Stimulated activated CD8-positive, alpha-beta memory T cell treated with anti-CD3 and anti-CD28 coated beads, Interleukin-12 subunit alpha, Interleukin-12 subunit beta, amount 100 ng/mL, for 4 hours (primary cell): ENCODE measurements around the gene DAZAP1.

Experiments used
- DNase-seq: peaks from one replicate; pipeline ENCODE4 v3.0.0-alpha.2; 2020; ENCODE audit warnings: low read depth

The DAZAP1 gene

DNA sequence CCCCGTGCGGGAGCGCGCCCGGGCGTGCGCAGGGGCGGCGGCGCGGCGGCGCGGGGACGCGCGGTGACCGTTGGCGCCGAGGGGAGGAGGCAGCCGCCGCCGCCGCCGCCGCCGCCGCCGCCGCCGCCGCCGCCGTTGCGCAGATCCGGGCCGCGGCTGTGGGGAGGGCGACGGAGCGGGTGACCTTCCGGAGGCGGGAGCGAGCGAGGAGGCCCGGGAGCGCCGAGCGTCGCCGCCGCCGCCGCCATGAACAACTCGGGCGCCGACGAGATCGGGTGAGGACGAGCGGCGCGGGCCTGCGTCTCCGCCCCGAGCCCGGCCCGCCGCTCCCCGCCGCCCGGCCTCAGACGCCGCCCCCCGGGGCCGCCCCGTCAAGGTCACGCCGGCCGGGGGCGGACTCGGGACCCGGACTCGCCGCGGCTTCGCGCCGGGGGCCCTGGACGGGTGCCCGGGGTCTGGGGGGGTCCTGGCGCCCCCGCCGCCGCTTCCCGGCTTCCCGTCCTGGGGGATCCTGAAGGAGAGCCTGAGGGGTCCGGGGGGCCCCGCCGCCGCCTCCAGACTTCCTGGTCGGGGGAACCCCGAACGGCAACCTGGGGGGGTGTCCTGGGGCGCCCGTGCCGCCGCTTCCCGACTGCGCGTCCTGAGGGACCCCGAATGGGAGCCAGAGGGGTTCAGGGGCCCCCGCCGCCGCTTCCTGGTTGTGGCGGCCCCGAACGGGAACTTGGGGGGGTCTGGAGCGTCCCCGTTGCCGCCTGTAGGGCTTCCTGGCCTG is at the start of gene DAZAP1:
Gene DAZAP1 (plus strand): TSS at position 59 of the 772 bp plus-strand sequence. CDS start 188 bp downstream, at position 247.
- peak; percentile 43 for DNase-seq

DNA sequence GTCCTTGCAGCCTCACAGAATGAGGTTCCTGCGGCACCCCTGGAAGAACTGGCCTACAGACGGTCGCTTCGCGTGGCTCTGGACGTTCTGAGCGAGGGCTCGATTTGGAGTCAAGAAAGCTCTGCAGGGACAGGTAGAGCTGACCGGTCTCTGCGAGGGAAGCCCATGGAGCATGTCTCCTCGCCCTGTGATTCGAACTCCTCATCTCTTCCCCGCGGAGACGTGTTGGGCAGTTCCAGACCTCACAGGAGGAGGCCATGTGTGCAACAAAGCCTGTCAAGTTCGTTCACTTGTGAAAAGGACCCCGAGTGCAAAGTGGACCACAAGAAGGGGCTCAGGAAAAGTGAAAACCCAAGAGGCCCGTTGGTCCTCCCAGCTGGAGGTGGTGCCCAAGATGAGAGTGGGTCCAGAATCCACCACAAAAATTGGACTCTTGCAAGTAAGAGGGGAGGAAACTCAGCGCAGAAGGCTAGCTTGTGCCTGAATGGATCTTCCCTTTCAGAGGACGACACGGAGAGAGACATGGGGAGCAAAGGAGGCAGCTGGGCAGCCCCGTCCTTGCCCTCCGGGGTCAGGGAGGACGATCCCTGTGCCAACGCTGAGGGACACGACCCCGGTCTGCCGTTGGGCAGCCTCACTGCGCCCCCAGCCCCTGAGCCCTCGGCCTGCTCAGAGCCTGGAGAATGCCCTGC is 47.1 kb upstream of the DAZAP1 start:
- DNase-seq: no peak

DNA sequence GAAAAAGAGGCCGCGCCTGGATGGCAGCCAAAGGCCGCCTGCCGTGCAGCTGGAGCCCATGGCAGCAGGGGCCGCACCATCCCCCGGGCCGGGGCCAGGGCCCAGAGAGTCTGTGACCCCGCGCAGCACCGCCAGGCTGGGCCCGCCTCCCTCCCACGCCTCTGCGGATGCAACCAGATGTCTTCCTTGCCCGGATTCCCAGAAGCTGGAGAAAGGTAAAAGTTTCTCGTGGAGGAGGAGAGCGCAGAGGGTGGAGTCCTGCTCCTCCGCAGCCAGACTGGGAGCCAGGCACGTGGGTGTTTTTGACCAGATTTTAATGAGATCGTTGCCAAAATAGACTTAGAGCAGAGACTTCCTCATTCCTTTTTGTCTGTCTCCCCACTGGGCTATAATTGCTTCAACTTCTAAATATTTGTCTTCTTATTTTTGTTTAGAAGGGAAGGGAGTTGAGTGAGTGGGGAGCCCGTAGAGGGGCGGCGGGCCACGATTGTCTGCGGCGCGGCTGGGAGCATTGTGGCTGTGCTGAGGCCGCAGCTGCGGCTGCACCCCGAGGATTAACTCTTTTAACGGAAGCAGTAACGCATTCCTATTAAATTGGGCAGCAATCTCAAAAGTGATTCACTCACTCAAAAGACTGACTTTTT is 46.4 kb upstream of the DAZAP1 start:
- no peak for DNase-seq

DNA sequence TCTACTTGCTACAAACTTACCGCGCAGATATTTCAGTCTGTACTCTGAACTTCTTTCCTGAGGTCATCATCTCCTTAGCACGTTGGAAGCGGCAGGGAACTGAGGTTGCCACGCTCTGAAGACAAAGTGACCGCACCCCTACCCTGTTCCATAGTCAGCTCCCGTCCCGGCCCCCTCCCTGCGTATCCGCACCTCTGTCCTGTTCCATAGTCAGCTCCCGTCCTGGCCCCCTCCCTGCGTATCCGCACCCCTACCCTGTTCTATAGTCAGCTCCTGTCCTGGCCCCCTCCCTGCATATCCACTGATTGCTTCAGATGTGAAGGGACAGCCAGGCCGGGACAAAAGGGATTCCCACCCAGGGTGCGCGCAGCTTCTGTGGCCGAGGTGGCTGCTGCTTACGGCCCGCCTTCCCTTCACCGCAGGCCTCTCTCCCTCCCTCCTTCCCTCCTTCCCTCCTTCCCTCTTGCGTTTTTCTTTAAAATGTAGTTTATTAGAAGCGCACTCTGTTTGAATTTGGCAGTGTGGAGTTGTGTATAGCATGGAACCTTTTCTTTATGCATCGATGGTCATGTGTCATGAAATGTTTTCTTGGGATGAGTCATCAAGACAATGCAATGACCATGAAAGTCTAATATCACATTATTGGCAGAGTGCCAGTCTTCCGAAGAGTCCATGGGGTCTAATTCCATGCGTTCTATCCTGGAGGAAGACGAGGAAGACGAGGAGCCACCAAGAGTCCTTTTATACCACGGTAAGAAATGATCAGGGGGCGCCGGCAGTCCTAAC is 45.6 kb upstream of the DAZAP1 start:
- DNase-seq: no peak

DNA sequence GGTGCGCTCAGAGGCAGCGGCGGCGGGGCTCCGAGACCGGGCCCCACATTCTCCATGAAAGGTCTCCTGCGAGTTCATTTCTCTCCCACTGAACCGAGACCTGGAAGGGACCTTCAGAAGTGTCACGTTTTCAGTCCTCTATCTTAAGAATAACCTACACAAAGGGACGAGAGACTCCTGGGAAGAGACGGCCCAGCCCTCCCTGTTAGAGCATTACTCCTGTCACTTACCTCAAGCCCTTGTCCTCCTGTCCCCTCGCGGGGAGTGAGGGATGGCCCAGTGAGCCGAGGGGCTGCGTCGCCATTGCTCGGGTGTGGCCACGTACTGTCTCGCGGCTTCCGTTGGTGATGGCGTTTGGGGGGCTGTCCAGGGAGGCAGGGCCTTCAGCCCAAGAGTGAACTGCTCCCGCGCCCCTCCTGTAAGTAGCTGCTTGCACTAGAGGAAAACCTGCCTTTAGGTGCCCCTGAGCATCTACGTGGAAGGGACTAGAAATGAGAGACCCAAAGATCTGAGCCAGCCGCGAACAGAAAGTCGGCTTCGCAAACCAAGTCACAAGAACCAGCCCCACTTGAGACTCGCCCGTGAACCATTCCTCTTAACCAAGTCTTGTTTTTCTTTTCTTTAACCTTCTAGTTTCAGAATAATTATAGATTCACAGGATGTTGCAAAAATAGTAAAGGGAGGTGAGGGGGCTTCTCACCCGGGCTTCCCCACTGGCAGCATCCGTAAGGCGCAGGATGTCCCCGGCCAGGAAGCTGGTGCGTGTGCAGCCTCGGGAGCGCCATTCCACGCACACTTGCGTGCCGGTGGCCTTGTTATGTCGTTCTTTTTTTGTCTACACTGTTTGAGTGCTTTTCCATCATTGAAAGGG is 44.8 kb upstream of the DAZAP1 start:
- DNase-seq: no peak

DNA sequence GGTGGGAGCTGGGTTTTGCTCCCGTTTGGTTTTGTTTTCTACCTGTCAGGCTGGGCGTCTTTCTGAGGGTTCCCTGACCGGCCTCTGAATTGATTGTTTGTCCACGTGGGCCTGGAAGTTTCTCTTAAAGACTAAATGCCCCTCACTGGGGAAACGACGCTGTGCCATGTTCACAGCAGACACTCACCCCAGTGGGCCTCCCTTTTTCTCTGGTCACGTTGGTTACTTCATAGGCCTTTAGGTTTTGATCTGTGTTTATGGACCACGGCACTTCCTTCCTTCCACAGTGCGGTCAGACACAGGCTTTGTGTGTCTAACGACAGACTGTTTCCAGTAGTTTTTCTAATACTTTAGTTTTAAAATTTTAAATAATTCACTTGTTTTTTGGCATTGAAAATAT is 43.8 kb upstream of the DAZAP1 start:
- no peak for DNase-seq

DNA sequence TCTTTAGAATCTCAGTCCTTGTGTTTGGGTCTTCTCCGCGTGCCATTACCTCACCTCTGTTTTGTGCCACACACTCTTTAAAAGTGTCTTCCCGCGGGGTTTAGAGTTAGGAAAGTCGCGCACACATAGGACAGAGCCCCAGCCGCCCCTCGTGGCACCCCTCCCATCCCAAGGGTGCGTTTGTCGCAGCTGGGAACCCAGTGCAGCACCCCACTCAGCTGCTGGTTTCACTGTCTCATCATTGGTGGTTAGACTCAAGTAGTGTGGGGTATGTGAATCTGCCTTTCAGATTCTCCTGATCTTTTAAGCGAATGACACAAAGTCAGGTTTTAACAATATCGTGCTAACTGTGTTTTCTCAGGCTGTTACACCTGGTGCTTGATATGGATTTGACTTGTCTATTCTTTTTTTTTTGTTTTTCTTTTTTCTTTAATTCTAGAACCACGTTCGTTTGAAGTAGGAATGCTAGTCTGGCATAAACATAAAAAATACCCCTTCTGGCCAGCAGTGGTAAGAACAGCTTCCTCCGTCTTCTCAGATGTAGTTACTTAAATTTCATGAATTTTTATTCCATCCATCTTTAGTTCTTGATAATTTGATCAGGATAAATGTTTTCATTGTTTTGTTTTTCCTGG is 43.2 kb upstream of the DAZAP1 start:
- no peak for DNase-seq

DNA sequence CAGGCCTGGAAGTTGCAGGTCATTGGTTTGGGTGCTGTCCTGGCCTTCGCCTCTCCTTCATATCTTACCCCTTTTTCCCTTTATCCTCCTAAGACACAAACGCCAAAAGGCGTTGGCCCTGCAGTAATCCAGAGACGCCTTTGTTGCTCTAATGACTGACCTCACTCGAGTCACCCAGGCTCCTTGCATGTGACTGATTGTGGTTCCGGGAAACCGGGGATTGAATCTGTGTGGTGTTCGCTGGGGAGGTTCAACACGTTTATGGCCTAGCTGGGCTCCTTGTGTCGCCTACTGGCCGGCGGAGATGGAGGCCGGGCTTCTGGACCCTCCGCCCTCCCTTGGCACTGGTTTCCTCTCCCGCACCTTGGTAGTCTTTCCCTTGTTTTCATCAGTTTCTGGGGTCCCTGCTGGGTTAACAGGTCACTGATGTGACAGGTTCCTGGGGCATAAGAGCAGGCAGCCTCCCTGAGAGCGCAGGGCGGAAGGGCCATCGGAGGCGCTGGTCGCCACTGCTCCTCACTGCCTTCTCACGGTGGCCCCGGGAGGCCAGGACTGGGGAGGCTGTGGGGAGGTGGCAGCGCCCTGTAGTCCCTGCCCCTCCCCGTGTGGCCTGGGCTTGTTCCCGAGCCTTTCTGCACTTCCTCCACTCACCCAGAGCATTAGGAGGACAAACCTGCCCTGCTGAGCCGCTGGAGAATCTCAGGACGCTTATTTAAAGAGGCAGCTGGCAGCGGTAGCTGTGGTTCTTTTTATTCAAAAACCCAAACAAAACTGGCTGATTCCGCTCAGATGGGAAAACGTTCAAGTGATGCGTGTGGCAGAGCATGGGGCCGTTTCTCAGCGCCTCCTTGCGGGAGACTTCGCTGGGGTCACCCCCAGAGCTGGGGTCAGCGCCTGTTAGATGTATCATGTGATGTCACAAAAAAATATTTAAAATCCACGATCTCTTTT is 41.8 kb upstream of the DAZAP1 start:
- no peak for DNase-seq

DNA sequence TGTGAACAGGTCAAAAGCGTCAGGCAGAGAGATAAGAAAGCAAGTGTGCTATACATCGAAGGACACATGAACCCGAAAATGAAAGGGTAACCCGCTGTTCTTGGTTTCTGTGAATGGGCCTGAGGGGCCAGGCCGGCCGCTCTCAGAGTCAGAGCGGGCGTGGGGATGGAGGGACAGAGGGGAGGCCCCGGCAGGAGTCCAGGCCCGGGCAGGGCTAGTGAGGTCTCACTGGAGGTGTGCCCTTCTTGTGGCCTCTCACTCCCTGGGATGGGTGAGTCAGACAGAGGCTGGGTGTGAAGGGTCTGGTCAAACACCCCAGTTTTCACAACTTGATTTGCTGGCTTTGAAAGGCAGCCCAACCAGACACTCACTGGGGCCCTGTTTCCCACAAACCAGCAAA is 41.1 kb upstream of the DAZAP1 start:
- DNase-seq: no peak

DNA sequence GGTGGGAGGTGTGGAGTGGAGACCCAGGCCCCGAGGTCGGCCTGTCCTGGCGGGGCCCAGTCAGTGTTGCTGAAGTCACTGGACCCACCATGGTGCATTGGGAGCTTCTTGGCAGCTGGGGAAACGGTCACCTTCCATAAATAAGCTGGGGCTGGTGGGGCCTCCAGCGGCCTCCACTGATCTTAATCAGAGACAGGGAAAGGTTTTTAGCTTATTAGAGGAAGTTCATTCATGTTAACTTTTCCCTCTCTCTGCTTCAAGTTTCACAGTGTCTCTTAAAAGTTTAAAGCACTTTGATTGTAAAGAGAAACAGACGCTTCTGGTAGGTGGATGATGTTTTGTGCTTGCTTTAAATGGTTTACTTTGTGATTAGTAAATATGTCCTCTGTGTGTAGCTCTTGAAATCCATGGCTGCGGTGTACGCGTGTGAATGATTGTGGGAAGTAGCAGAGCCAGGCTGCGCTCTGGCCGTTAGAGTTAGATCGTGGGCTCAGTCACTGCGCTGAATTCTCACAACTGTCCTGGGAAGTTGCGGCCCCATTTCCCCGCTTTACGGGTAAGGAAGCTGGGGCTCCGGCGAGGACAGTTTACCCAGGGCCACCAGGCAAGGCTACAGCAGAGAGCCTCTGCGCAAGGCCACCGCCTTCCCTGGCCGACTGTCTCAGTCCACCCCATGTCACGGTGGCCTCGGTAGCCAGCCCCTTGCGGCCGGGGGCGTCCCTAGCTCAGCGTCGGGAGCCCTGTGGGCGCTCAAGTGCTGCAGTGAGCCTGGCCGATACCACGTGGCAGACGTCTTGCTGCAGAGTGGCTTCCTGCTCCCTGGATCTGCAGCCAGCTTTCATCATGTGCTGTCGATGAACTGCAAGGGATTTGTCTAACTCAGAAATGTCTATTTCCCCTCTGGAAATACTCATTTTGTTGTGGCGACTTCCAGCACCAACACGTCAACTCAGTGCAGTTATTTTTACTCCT is 40.2 kb upstream of the DAZAP1 start:
- DNase-seq: no peak

DNA sequence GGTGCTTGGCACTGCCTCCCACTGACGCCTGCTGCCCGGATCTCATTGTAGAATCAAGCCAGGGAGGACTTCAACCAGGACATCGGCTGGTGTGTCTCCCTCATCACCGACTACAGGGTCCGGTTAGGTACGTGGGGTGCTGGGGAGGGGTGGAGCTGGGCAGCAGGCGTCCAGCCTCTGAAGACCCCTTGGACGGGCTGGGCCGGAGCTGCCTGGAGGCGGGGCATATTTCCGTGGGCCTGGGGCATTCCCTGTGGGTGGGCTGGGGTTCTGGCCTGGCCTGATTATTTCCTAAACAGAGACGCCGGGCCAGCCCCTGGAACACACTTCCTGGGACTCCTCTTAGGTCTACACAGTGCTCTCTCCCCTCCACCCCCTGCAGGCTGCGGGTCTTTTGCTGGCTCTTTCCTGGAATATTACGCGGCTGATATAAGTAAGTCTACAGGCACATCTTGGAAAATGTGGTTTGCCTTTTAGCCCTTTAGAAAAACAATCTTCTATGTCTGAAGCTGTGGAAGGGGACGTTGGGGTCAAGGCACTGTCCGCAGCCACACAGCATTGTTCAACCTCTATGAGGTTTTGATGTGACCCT is 38.1 kb upstream of the DAZAP1 start:
- no peak for DNase-seq

DNA sequence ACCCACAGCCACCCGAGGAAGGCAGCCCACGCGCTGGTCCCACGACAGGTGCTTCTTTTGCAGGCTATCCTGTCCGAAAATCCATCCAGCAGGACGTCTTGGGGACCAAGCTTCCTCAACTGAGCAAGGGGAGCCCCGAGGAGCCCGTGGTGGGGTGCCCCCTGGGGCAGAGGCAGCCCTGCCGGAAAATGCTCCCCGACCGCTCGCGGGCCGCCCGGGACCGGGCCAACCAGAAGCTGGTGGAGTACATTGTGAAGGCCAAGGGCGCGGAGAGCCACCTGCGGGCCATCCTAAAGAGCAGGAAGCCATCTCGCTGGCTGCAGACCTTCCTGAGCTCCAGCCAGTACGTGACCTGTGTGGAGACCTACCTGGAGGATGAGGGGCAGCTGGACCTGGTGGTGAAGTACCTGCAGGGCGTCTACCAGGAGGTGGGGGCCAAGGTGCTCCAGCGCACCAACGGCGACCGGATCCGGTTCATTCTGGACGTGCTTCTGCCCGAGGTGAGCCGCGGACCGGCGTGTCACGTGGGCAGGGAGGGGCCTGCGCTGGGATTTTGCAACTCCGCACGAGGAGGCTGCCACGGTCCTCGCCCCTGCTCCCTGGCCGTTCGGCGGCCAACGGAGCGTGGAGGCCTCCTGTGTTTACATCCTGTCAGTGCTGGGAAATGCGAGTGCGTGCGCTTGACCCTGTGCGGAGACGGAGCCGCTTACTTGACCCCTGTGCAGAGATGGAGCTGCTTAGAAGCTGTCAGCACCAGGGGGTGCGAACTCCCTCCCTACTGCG is 36.6 kb upstream of the DAZAP1 start:
- DNase-seq: no peak

DNA sequence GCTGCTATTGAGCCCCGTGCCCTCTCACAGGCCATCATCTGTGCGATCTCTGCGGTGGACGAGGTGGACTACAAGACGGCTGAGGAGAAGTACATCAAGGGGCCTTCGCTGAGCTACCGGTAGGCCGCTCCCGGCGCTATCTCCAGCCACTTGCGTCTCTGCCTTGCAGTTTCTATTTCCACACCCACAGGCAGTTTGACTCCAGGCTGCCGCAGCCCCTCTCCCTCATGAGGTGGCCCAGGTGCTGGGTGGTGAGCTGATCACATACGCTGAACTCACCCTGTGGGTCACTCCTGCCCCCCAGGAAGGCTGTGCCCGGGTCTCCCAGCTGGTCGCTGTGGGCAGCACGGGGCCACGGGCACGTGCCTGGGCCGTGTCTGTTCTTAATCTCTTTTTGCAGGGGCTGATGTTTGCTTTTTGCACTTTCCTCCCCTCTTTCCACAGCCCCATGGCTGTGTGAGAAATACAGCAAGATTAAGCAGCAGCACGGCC is 34.3 kb upstream of the DAZAP1 start:
- DNase-seq: no peak

DNA sequence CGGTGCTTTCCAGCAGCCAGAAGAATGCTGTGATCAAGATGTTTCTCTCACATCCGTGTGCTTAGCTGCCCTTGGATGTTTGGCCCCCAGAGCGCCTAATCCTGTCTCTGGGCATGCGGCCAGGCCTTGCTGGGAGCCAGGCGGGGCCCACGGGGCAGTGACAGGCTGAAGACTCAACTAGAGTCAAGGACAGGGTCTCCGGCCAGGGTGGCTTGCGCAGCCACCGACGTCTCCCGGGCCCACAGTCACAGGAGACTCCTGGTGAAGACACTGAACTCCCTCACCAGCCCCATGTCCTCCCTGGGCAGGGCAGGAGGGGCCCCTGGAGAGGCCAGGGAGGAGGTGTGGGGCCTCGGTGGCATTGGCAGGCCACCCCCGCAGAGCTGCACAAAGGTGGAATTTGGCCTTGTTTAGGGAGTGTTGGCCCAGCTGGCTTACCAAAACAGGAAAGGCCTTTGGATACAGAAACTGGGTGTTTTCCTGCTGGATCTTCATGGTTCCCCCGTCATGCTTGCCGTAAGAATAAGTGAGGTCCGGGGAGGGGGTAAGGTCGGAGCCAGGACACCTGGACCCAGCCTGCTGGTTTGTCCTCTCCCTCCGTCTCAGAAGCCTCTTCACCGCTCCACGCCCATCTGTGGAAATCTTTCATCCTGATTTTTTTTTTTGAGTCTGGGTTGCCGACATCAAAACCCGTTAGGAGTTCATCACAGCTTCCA is 33.7 kb upstream of the DAZAP1 start:
- no peak for DNase-seq

DNA sequence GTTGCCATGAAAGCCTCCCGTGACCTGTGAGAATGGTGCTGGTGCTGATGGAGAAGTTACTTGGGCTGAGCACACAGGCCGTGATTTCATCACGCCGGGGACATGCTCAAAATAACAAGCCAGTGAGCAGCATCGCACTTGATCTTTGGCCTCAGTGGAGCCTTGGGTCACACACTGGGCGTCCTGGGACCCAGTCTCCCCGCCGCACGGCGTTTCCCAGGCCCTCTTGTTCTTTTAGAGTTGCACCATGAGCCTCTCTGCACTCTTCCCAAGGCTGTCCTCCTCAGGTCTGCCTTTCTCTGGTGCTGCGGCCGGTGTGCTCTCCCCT is 33.2 kb upstream of the DAZAP1 start:
- DNase-seq: no peak

DNA sequence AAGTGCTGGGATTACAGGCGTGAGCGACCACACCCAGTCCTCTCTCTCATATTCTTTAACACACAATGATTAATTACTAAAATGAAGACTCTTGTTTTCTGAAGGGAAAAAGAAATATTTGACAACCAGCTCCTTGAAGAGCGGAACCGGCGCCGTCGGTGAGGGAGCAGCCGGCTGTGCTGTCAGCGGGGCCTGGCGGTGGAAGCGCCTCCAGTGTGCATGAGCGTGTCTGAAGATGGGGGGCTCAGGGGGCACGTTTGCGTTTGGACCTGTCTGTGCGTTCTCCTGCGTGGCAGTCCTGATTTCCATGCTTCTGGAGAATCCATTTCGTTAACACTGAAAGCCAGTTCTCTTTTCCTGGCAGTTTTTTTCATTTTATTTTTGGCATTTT is 31.0 kb upstream of the DAZAP1 start:
- DNase-seq: no peak
